ENCODE data around the gene SUSD2.

DNA sequence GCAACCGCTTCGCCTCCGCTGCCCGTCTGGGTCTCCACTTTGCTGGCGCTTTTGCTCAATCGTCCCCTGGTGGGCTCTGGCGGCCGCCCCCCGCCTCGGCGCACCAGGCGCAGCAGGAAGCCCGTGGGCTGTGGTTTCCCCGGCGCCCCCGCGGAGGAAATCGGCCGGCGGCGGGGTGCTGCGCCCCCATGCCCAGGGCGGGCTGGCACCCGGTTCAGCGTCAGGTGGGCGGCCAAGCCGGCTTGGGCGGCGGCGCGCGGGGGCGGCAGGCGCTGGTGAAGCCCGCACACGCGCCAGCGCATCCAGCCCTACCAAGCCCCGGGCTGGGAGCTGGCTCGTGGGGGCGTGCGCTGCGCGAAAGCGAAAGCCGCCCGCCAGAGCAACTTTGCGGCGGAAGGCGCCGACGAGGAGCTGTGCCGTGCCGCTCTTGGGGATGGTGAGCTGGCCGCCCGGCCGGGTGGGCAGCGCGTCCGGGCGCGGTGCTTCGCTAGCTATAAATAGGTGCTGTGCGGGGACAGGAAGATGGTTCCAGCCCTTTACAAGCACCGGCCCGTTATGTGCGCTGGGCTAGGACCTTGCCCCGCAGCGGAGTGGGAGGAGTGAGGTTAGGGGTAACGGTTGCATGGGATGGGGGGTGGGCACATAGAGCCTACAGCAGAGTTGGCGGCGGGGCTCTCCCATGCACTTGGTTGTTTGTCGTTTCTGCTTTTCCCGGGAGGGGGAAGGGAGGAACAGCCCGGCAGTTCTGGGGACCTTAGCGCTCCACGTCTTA lies 25.0 kb upstream of the SUSD2 start:
- TF ChIP-seq, protein P1, sequence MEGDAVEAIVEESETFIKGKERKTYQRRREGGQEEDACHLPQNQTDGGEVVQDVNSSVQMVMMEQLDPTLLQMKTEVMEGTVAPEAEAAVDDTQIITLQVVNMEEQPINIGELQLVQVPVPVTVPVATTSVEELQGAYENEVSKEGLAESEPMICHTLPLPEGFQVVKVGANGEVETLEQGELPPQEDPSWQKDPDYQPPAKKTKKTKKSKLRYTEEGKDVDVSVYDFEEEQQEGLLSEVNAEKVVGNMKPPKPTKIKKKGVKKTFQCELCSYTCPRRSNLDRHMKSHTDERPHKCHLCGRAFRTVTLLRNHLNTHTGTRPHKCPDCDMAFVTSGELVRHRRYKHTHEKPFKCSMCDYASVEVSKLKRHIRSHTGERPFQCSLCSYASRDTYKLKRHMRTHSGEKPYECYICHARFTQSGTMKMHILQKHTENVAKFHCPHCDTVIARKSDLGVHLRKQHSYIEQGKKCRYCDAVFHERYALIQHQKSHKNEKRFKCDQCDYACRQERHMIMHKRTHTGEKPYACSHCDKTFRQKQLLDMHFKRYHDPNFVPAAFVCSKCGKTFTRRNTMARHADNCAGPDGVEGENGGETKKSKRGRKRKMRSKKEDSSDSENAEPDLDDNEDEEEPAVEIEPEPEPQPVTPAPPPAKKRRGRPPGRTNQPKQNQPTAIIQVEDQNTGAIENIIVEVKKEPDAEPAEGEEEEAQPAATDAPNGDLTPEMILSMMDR (IDR thresholded peaks at IDR 0.05; ENCODE audit: low read length), result no peak
- no peak for TF ChIP-seq EZH2 (IDR thresholded peaks at IDR 0.05; ENCODE audit: borderline replicate concordance, low read length)
